8988T (cell line): ENCODE measurements around the gene C2orf74.
A peak's percentile ranks its signal among the peaks of the same experiment; 100 is the strongest.
"Not testable (repeated sequence)": the region's sequence is repeated elsewhere in the genome, so short reads cannot be mapped to it uniquely, and the experiment has no call there.

Source experiments
- DNase-seq: peaks from one replicate; pipeline ENCODE4 v3.0.0; 2011

The C2orf74 gene

DNA sequence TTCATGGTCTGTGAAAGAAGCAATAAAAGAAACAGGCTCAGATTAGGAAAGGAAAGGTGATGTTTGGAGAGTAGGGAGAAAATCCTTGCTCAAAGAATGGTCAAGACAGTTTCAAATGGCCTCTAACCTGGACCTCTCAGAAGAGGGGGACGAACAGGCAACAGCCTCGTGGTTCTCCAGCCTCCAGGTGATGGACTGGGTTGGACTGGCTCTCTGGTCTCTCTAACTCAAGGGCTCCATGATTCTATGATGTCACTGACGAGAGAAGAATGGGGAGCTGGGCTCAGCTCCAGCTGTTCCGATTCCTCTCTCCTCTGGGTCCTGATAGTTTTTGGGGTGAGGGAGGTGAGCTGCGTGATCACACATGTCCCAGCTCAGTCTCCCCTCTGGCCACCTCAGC, at the start of gene C2orf74:
C2orf74 (plus strand) TSS at position 301 of the 400 bp plus-strand sequence. CDS start 327 bp downstream, outside the sequence.
- no peak for DNase-seq

DNA sequence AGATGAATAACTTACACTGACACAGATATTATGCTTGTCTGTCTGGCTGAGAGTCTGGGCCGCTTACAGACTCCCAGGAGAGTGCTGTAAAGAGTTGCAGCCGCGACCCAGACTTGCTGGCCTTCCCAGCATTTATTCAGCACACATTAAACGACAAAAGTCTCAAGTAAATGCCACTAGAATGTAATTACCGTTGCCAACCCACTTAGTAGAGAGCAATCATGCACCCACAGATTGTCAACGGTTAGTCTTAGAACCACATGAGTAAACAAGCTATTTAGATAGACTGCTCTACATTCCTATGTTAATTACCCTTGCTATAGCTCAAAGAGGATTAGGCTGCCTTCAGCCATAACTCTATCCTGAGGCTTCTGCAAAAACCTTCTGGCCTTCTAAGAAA, 47.8 kb upstream of the C2orf74 start:
- no peak for DNase-seq

DNA sequence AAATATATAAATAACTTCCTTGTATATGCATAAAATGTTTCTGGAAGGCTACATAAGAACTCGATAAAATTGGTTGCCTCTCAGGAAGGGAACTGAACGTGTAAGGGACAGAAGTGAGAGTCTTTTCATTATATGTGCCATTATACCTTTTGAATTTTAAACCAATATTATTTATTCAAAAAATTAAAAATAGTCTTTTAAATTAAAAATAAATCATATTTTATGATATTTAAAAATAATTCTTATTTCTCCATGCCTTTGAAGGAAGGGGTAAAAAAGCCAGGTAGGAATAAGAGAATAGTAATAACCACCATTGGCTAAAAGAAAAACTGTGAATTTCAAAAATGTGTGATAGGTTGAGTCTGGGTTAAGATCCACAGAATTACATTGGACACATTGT, 45.7 kb upstream of the C2orf74 start:
- DNase-seq: no peak

DNA sequence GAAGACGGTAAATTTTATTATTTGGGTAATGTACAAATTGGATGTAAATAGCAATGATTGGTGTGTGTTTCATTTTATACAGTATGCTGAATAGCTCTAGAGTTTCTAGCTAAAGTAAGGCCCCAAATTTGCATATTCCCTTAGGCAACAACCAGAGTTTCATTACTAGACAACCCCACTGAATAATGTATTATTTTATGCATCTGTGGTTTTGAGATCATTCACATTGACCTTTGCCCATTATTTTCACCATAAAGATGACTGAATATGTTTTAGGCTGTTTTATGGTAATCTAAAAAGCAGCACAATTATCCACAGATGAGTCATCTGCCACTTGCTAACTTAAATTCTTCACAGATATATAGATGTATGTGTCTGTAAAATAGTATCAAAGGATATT, 44.5 kb upstream of the C2orf74 start:
- no peak for DNase-seq

DNA sequence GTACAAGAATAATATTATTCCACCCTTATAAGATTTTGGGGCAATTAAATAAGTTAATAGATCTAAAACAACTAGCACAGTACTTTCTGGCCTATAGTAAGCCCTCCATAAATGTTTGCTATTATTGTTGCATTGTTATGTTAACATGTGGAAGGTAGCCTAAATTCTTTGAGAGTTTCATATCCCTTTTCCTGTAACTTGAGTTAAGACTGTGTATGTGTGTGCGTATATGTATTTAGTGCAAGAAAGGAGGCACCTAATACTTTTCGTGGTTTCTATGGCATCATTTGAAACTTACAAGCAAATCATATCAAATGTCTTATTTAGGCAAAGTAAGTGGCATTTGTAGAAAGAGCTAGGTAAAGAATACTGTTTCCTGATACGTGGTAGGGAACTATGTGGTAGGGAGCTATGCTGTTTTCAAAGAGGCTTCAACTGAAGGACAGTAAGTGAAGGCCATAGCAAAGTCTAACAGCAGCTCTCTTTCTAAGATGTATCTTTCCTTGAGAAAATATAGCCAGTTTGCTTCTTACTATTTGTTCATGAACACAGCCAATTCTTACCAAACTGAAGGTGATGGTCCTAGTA, 36.8 kb upstream of the C2orf74 start:
- DNase-seq: no peak

DNA sequence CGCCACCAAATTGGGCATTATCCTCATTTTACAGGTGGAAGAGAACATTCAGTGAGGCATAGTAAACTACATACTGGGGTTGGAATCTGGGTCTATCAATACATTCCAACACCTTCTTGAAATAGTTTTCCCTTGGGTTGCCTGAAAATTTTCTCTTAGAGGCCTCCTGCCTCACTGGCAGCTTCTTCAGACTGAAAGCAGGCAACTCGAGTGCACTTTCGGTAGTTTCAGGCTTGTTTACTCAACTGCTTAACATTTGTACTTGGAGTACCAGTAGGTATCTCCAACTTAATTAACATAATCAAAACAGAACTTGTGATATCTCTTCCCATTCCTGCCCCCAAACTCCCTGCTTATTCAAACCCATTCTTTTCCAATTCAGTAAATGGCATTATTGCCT, 36.2 kb upstream of the C2orf74 start:
- no peak for DNase-seq

DNA sequence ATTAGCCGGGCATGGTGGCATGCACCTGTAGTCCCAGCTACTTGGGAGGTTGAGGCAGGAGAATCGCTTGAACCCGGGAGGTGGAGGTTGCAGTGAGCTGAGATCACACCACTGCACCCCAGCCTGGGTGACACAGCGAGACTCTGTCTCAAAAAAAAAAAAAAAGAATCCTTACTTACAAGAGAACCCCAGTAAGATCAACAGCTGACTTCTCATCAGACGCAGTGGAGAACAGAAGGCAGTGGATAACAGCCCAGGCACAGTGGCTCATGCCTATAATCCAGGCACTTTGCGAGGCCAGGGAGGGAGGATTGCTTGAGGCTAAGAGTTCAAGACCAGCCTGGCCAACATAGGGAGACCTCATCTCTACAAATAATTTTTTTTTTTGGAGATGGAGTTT, 33.9 kb upstream of the C2orf74 start:
- not testable (repeated sequence) for DNase-seq

DNA sequence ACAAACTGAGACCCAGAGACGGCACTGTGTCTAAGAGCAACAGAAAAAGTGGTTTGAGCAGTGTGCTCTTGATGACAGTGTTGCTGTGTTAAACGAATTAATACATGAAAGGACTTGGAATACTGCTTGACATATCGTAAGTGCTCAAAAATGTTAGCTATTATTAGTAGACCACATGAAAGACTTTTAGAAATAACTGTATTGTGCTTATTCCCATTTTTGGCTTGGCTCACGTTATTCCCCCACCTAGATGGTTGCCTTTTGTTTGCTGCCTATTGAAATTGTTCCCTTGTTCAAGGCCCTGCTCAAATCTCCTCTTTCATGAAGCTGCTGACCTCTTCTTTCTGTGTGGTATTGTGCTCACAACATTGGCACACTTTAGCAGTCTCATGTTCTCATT, 27.8 kb upstream of the C2orf74 start:
- no peak for DNase-seq

DNA sequence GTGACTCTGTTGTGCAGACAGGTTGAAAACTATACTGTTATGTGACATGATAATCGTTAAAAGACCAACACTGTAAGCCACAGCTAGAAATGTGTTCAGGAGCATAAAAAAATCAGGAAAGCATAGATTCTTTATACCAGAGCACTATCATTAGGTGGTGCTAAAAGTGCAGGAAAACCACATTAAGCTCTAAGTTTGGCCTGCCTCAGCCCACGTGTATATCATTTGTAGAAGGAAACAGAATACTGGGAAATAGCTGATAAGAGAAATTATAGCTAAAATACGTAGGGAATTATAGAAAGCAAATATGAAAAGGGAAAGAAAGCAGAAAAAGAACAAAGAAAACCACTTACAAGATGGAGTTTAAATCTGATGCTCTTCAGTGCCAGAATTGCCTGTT, 26.5 kb upstream of the C2orf74 start:
- DNase-seq: no peak

DNA sequence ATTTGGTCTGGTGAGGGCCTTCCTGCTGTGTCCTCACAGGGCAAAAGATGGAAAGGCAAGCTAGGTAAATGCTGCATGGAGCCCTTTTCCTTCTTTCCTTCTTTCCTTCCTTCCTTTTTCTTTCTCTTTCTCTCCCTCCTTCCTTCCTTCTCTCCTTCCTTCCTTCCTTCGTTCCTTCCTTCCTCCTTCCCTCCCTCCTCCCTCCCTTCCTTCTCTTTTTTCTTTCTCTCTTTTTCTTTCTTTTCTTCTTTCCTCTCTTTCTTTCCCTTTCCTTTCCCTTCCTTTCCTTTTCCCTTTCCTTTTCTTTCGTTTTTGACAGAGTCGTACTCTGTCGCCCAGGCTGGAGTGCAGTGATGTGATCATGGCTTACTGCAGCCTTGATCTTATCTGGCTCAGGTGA, 23.1 kb upstream of the C2orf74 start:
- DNase-seq: no peak

DNA sequence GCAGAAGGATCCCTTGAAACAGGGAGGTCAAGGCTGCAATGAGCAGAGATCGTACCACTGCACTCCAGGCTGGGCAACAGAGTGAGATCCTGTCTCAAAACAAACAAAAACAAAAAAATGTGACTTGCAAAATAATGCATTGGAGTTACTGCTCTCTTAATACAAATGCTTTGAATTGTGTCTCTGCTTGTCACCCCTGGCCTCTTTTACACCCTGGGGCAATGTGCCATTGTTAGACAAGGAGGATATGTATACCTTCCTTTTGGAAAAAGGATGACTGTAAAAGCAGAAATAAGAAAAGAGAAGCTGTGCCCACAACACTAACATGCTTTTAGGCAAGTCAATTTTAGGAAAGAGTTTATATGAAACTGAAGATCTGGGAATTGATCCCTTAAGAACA, 20.8 kb upstream of the C2orf74 start:
- no peak for DNase-seq

DNA sequence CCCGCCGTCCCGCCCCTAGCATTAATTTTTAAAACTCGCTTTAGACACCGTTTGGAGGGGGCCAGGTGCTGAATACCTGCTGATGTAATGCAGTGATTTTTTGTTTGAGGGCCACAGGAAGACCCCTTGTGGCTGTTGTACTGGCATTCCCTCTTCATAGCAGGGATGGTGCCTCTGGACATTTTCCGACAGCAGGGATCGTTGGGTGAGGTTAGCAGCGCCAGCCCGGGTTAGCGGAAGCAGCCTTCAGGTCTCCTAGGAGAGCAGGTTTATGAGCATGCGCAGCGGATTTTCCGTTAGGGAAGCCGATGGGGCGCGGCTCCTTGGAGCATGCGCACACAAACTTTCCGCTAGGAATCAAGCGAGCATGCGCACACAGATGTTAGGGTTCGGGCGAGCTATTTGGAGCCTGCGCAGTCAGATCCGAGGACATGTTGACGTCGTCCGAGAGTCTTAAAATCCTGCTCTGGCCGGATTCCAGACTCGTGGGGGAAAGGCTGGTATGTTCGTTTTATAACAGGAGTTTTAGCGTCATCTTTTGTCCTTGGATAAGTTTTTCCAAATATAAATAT, 17.2 kb upstream of the C2orf74 start:
- peak; percentile 78 for DNase-seq

DNA sequence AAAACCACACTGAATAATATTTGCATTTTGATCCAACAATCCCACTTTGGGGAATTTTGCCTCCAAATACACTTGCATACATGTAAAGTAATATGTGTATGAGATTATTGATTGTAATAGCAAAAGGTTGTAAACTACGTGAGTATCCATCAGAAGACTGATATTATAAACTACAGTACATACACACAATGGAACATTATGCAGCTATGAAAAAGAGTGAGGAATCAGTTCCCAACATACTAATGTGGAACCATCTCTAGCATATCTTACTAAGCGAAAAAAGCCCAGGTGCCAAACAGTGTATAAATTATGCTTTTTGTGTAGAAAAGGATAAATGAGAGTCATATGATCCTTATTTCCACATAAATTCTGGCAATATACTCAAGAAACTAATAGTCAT, 16.0 kb upstream of the C2orf74 start:
- no peak for DNase-seq

DNA sequence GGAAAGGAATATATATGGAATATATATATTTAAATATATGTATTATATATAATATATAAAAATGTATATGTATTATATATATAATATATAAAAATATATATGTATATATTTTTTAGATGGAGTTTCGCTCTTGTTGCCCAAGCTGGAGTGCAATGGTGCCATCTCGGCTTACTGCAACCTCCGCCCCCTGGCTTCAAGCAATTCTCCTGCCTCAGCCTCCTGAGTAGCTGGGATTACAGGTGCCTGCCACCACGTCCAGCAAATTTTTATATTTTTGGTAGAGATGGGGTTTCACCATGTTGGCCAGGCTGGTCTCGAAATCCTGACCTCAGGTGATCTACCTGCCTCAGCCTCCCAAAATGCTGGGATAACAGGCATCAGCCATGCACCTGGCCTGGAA, 13.9 kb upstream of the C2orf74 start:
- DNase-seq: not testable (repeated sequence)

DNA sequence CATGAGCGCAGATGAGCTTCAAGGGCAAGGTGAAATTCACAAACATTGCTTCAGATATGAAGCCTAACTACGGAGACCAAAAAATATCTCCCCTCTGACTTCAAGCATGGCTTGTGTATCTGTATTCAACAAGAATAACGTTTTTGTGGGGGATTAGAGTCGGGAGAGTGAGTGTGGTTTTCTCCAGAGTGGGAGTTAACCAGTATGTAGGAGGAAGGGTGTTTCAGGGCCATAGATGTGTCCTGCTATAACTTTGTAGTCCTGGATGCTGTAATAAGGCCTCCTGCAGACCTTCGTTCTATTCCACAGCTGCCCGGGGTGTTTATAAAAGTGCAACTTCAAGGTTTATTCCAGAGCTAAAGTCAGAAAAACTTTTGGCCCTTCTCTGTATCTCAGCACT, 12.9 kb upstream of the C2orf74 start:
- DNase-seq: no peak

DNA sequence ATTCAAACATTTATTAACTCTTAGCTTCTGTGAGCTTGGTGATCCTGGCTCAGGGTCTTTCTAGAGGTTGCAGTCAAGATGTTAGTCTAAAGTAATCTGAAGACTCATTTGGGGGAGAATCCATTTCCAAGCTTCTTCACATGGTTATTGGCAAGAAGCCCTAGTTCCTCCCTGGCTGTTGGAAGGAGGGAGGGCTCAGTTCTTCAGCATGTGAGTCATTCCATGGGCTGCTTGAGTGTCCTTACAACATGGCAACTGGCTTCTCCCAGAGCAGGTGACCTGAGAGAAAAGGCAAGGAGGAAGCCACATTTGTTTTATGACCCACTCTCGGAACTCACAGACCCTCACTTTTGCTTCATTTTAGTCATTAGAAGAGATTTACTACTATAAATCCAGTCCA, 10.6 kb upstream of the C2orf74 start:
- DNase-seq: no peak

DNA sequence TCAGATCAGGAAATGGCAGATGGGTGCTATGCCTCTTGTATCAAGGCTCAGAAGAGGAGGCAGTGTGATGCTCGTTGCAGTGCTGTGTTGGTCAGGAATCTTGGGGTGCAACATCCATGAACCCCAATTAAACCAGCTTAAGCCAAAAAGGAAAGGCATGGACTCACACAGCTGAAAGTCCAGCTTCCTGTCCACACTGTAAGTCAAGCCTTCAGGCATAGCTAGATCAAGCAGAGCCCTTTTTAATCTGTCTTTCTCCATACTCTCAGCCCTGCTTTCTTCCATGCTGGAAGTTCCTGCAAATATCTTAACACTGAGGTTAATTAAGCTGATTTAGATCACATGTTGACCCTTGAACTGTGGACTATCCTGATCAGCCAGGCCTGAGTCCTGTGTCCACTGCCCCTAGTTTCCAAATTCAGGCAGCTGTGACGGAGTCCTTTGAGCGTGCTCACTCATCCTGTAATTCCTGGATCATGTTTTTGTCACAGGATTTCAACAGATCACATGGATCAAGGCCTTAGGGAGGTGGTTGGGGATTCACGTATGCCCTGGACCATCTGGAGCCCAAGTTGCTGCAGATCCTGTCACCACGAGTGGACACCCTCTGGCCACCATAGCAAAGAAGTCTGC, 4.5 kb upstream of the C2orf74 start:
- no peak for DNase-seq

DNA sequence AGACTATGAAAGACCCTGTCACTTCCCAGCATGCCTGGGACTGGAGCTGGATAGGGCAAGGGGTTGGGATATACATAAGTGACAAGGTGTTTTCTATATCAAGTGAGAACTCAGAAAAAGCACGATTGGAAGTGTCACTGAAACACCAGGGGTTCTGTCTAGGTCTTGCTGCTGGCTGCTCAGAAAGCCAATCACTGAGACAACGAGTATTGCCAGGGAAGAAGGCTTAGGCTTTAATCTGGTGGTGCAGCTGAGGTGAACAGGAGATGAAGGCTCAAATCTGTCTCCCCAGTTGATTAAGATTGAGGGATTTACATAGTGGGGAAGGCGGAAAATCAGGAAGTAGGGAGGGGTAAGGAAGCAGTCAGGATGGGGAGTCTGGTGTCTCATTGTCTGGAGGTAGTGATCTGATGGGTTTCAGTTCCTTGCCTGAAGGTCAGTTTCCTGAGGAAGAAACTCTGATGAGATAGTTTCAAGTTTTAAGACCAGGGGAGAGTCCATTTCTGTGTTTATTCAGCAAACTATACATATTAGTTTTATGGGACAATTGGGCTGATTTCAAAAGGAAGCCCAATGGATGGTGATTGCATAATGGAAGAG, 3.5 kb upstream of the C2orf74 start:
- DNase-seq: no peak

DNA sequence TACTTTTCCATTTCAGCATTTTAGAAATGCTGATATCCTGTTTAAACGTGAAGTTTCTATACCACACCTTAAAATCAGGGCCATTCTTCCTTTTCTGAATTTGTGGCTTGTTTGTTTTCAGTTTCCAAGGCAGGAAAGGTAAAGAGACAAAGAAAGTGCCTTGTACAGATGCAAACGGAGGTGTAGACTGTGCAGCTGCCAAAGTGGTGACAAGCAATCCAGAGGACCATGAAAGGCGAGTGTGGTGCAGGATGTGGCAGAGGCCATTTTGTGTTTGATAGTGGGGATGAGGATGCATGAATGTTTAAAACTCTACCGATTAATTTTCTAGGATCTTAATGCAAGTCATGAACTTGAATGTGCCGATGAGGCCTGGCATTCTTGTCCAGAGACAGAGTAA, 733 bp downstream of the C2orf74 start:
- no peak for DNase-seq

DNA sequence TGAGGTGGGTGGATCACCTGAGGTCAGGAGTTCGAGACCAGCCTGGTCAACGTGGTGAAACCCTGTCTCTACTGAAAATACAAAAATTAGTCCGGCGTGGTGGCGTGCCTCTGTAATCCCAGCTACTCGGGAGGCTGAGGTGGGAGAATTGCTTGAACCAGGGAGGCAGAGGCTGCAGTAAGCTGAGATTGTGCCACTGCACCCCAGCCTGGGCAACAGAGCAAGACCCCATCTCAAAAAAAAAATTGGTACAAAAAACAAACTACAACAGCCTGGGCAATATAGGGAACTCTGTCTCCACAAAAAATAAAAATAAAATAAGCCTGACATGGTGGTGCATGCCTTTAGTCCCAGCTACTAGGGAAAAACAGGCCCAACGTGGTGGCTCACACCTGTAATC, 3.1 kb downstream of the C2orf74 start:
- DNase-seq: not testable (repeated sequence)

DNA sequence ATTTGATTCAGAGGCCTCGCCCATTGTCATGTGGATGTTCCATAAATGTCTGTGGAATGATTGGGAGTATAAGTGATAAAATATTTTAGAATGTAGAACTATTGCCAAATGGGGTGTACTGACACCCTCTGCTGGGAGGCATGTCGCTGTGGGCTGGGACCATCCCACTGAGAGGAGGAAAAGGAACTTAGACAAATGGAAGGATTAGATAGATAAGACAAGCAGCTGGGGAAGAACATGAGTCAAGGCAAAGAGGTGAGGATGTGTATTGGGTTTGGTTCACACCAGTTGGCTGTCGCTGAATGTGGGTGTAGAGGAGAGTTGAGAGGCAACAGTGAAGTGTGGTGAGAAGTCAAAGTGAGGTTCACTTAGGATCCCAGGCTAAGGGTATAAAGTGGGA, 4.0 kb downstream of the C2orf74 start:
- DNase-seq: no peak

DNA sequence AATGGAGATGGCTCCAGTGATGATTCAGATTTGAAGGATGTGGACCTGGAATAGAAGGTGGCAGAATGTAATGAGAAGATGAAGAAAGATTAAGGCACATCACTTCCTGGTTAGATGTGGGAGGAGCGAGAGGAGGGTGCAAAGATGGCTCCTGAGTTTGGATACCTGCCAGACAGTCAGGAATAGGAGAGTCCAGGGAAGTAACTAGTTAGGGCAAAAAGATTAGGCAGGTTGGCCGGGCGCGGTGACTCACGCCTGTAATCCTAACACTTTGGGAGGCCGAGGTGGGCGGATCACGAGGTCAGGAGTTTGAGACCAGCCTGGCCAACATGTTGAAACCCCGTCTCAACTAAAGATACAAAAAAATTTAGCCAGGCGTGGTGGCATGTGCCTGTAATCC, 5.6 kb downstream of the C2orf74 start:
- no peak for DNase-seq

DNA sequence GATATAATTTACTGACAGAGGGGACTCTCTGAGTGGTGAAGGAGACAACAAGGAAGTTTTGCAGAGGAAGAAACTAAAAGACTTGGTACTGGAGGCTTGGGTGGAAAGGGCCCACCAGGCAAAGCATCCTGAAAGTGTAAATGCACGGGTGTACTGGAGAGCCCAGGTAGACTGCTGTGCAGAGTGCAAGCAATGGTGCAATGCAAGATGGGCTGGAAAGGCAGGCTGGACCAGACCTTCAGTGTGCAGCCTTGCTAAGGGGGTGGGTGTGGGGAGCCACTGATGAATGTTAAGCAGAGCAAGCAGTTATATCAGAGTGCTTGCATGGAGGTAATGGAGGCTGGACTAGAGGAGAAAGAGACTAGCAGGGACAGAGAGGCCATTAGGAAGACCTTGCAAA, 10.7 kb downstream of the C2orf74 start:
- no peak for DNase-seq

DNA sequence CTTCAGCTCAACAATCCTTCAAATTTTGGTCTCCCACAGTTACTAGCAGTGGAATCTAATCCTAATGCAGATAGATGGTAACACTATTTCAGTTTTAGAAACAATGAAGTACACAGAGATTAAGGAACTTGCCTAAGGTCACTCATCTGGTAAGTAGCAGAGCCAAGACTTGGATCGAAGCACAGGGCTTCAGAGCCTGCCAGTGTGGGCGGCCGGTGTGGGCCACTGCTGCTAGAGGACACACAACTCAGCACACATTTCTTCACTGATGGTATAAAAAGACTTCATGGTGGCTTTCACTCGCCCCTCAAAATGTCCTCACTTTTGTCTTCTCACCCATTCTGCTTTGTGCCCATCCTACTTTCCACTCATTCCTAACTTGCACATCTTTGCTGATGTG, 11.1 kb downstream of the C2orf74 start:
- DNase-seq: no peak

DNA sequence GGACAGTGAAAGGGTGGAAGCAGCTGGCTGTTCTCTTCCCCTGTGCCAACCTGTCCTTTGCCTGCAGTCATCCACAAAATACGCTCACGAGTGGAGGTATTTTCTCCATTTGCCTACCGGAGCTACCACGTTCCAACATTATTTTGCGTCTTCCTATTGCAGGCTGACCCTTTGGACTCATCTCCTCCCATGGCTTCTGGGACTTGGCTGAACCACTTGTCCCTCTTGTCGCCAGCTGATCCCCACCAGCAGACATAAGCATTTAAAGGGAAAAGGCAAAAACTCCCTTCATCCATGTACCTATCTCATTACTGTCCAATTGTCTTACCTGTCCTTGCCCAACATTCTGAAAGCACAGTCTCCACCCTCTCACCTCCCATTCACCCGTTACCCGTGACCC, 13.0 kb downstream of the C2orf74 start:
- no peak for DNase-seq
